Stromal cell of bone marrow (primary cell): Measurements from ENCODE around the gene ITGA11.
A peak's percentile ranks its signal among the peaks of the same experiment; 100 is the strongest.
"Not testable (repeated sequence)": the region's sequence is repeated elsewhere in the genome, so short reads cannot be mapped to it uniquely, and the experiment has no call there.

ENCODE experiments used
- DNase-seq: peaks from one replicate; pipeline ENCODE4 v3.0.0-alpha.2; 2012; ENCODE audit warnings: low read depth

The ITGA11 gene

GRCh38 chr15:68411343-68411675 is 20.7 kb downstream of the ITGA11 start:
- DNase-seq, result no peak

- DNase-seq, result no peak
Observed at GRCh38 chr15:68410466-68411342, 21.3 kb downstream of the ITGA11 start.

GRCh38 chr15:68409736-68410370 is 22.1 kb downstream of the ITGA11 start:
- DNase-seq, result no peak

- DNase-seq, result no peak
Observed at GRCh38 chr15:68408971-68409370, 23.0 kb downstream of the ITGA11 start.

GRCh38 chr15:68407886-68408881 is 23.8 kb downstream of the ITGA11 start:
- DNase-seq, result no peak

GRCh38 chr15:68407141-68407885 is 24.6 kb downstream of the ITGA11 start:
- peak; percentile 71 for DNase-seq

GRCh38 chr15:68405378-68406250 is 26.3 kb downstream of the ITGA11 start:
- no peak for DNase-seq

GRCh38 chr15:68404056-68404798 is 27.7 kb downstream of the ITGA11 start:
- no peak for DNase-seq

- DNase-seq, result no peak
Observed at GRCh38 chr15:68403161-68403941, 28.6 kb downstream of the ITGA11 start.

- no peak for DNase-seq
Observed at GRCh38 chr15:68402432-68403160, 29.4 kb downstream of the ITGA11 start.

GRCh38 chr15:68401496-68402431 is 30.2 kb downstream of the ITGA11 start:
- DNase-seq, result no peak

- no peak for DNase-seq
Observed at GRCh38 chr15:68400066-68400456, 31.9 kb downstream of the ITGA11 start.

- no peak for DNase-seq
Observed at GRCh38 chr15:68399096-68400065, 32.6 kb downstream of the ITGA11 start.

- DNase-seq, result not testable (repeated sequence)
Observed at GRCh38 chr15:68397999-68398398, 34.0 kb downstream of the ITGA11 start.

GRCh38 chr15:68396068-68396467 is 35.9 kb downstream of the ITGA11 start:
- no peak for DNase-seq

GRCh38 chr15:68391121-68391520 is 40.8 kb downstream of the ITGA11 start:
- no peak for DNase-seq
